MM.1S (cell line): ENCODE results near the gene EHBP1.

Experiments used
- CTCF ChIP-seq: fragments of 300-600 bp; sonication (generic); IDR thresholded peaks from 2 replicates; pipeline ENCODE4 v1.5.1; 2016; ENCODE audit warnings: antibody characterized with exemption, low read length, mixed read lengths
- EZH2phosphoT487 ChIP-seq: fragments of 300-600 bp; sonication (generic); IDR thresholded peaks from 2 replicates; pipeline ENCODE4 v1.6.1; 2018; ENCODE audit warnings: antibody characterized with exemption, low read length

- no peak for TF ChIP-seq CTCF
- no peak for TF ChIP-seq EZH2phosphoT487
Measured at GRCh38 chr2:63064197-63064596, 358.7 kb downstream of the EHBP1 start.
